Glutamatergic neuron (in vitro differentiated cells): Measurements from ENCODE around the gene CEMIP. TPM values are rescaled to one million over a fixed set of nuclear protein-coding genes. Genes with fewer than 3 reads are reported as not detected.

Experiments
- DNase-seq: peaks from one replicate; pipeline ENCODE4 v3.0.0; 2022
- H3K27ac Mint-ChIP-seq: one replicate; pipeline ENCODE4 v1.8.0; 2020; ENCODE audit warnings: mild to moderate bottlenecking, mixed read lengths, inconsistent platforms; ENCODE audit not compliant: unreplicated experiment
- H3K27me3 Mint-ChIP-seq: one replicate; pipeline ENCODE4 v1.8.0; 2020; ENCODE audit warnings: mild to moderate bottlenecking, moderate library complexity, mixed read lengths, inconsistent platforms; ENCODE audit not compliant: unreplicated experiment
- H3K36me3 Mint-ChIP-seq: one replicate; pipeline ENCODE4 v1.8.0; 2020; ENCODE audit warnings: mild to moderate bottlenecking, mixed read lengths, inconsistent platforms; ENCODE audit not compliant: unreplicated experiment
- H3K4me1 Mint-ChIP-seq: one replicate; pipeline ENCODE4 v1.8.0; 2020; ENCODE audit warnings: mild to moderate bottlenecking, low read depth, mixed read lengths, inconsistent platforms; ENCODE audit not compliant: unreplicated experiment
- H3K4me3 Mint-ChIP-seq: one replicate; pipeline ENCODE4 v1.8.0; 2020; ENCODE audit warnings: mild to moderate bottlenecking, mixed read lengths, inconsistent platforms; ENCODE audit not compliant: unreplicated experiment
- H3K9me3 Mint-ChIP-seq: one replicate; pipeline ENCODE4 v1.8.0; 2020; ENCODE audit warnings: mild to moderate bottlenecking, moderate library complexity, mixed read lengths, inconsistent platforms; ENCODE audit not compliant: unreplicated experiment
- total RNA-seq: library from RNA; stranded (reverse); fragmentation: NEBNext Ultra II Directional; extraction: Animal tissue kit (Norgen Biotek cat#: 25700); gene quantifications from one replicate; pipeline ENCODE4 v1.2.1, GENCODE V29; 2021; ENCODE audit not compliant: unreplicated experiment
- TF ChIP-seq, protein P1 (sequence below): fragments of 200-600 bp; sonication (generic); IDR thresholded peaks from one replicate; pipeline ENCODE4 v1.5.0; 2021; ENCODE audit not compliant: partially characterized antibody, unreplicated experiment

Gene CEMIP
- total RNA-seq, 1 donor from 2014 or later, result 0.25 TPM

DNA sequence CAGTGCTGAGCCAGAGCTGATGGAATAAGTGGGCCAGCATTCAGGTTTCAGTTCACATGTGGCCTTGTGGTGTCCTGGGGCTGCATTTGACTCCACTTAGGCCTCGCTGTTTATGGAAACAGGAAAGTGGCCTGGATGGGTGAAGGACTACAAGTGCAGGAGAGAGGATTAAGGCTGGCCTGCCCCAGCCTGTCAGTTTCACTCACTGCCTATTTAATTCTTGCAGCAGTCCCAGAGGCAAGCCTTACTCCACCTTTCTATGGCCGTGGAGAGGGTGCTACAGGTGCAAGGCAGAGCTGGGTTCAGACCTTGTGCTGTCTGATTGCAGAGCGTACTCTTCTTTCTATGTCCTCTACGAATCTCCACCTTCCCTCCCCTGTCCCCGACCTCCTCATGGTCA, 46.4 kb upstream of the CEMIP start:
- no peak for DNase-seq
- H3K4me3 Mint-ChIP-seq, result no peak overlapping the region
- H3K9me3 Mint-ChIP-seq, result peaks cover 1% of the 10 kb centered on the region
- H3K36me3 Mint-ChIP-seq, result no peaks in the 10 kb centered on the region
- H3K27ac Mint-ChIP-seq, result no peak overlapping the region
- TF ChIP-seq, protein P1, sequence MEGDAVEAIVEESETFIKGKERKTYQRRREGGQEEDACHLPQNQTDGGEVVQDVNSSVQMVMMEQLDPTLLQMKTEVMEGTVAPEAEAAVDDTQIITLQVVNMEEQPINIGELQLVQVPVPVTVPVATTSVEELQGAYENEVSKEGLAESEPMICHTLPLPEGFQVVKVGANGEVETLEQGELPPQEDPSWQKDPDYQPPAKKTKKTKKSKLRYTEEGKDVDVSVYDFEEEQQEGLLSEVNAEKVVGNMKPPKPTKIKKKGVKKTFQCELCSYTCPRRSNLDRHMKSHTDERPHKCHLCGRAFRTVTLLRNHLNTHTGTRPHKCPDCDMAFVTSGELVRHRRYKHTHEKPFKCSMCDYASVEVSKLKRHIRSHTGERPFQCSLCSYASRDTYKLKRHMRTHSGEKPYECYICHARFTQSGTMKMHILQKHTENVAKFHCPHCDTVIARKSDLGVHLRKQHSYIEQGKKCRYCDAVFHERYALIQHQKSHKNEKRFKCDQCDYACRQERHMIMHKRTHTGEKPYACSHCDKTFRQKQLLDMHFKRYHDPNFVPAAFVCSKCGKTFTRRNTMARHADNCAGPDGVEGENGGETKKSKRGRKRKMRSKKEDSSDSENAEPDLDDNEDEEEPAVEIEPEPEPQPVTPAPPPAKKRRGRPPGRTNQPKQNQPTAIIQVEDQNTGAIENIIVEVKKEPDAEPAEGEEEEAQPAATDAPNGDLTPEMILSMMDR, result no peak
- H3K4me1 Mint-ChIP-seq, result peaks cover 1% of the 10 kb centered on the region
- H3K27me3 Mint-ChIP-seq, result peaks cover 2% of the 10 kb centered on the region

- Mint-ChIP-seq H3K4me3 (no peak overlapping the region), H3K9me3 (peaks cover 2% of the 10 kb centered on the region), H3K27me3 (peaks cover 4% of the 10 kb centered on the region), H3K27ac (no peak overlapping the region), H3K36me3 (peaks cover 2% of the 10 kb centered on the region), H3K4me1 (peaks cover 1% of the 10 kb centered on the region)
- no peak for DNase-seq
- TF ChIP-seq, protein P1, result no peak
These were observed 45.7 kb upstream of the CEMIP start for GRCh38 chr15:80733460-80733859.

- H3K4me1 Mint-ChIP-seq, result peaks cover 1% of the 10 kb centered on the region
- H3K9me3 Mint-ChIP-seq, result peaks cover 5% of the 10 kb centered on the region
- no peak for DNase-seq
- peaks cover 7% of the 10 kb centered on the region for H3K36me3 Mint-ChIP-seq
- H3K4me3 Mint-ChIP-seq, result no peak overlapping the region
- H3K27me3 Mint-ChIP-seq, result peaks cover 4% of the 10 kb centered on the region
- TF ChIP-seq, protein P1, result no peak
- H3K27ac Mint-ChIP-seq, result no peak overlapping the region
These were observed 43.8 kb upstream of the CEMIP start for GRCh38 chr15:80735344-80735743.

DNA sequence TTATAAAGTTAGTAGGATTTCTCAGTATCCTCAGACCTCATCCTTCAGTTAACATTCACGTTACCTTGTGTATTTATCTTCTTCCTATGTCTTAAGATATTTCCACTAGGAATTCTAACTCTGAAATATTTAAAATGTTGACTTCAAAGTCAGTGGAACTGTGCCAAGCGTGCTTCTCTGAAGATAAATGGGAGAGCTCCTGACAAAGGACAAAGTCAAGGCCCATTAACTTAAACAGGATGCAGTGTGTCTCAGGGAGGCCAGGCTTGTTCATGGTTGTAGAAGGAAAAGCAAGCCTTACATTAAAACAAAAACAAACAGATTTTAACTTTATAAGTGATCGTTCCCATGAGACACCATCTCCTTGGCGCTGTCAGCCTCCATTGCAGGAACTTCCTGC, 42.6 kb upstream of the CEMIP start:
- peaks cover 4% of the 10 kb centered on the region for H3K27me3 Mint-ChIP-seq
- H3K9me3 Mint-ChIP-seq, result peaks cover 5% of the 10 kb centered on the region
- TF ChIP-seq, protein P1, result no peak
- H3K4me3 Mint-ChIP-seq, result no peak overlapping the region
- no peak overlapping the region for H3K27ac Mint-ChIP-seq
- peaks cover 7% of the 10 kb centered on the region for H3K36me3 Mint-ChIP-seq
- DNase-seq, result no peak
- H3K4me1 Mint-ChIP-seq, result peaks cover 1% of the 10 kb centered on the region

- Mint-ChIP-seq H3K9me3 (peaks cover 5% of the 10 kb centered on the region), H3K27me3 (peaks cover 4% of the 10 kb centered on the region), H3K27ac (no peak overlapping the region), H3K36me3 (peaks cover 7% of the 10 kb centered on the region), H3K4me3 (no peak overlapping the region), H3K4me1 (no peaks in the 10 kb centered on the region)
- TF ChIP-seq, protein P1, result no peak
- no peak for DNase-seq
These were observed 39.3 kb upstream of the CEMIP start for GRCh38 chr15:80739919-80740318.
